ENCODE data around the gene NTRK2. TPM values are rescaled to one million over a fixed set of nuclear protein-coding genes. Genes with fewer than 3 reads are reported as not detected.

The NTRK2 gene
- polyA plus RNA-seq, 1 experiment: 2.0 TPM

DNA sequence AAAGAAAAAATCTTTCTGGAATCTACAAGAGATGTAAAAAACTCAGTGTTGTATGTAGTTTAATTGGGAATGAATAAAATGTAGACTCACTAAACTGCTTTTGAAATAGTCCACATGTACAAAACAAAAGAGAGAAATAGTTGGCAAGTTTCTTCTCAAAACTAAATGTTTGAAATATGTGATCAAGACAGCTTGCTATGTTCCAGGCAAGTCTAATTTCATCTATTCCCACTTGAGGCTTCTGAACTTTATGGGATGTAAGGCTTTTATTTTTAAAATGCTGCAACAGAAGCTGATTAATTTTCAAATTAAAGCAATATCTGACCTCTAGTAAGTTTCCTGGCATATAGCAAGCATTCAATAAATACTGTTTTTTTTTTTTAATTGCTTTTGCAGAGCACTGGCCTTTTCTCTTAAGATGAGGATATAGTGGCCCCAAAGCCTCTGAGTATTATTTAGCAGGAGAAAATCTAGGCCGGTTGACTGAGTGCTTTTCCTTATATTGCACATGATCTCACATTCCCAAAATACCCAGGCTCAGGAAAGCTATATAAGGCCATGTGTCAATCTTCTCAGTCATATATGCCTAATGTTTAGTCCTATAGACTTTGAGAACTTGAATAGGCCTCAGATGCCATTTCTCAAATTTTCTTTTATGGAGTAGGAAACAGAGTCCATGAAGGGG lies 183.2 kb downstream of the NTRK2 start:
- Histone ChIP-seq H3K27me3 (ENCODE audit: control insufficient read depth, insufficient read depth, low read length) (no peaks in the 10 kb centered on the region), H3K4me3 (ENCODE audit: low read depth, low read length) (no peak overlapping the region), H3K36me3 (ENCODE audit: control insufficient read depth, insufficient read depth, low read length) (no peaks in the 10 kb centered on the region)
- DNase-seq (ENCODE audit: low read depth): no peak
- POLR2A ChIA-PET: no interaction called here
- TF ChIP-seq, protein P1, sequence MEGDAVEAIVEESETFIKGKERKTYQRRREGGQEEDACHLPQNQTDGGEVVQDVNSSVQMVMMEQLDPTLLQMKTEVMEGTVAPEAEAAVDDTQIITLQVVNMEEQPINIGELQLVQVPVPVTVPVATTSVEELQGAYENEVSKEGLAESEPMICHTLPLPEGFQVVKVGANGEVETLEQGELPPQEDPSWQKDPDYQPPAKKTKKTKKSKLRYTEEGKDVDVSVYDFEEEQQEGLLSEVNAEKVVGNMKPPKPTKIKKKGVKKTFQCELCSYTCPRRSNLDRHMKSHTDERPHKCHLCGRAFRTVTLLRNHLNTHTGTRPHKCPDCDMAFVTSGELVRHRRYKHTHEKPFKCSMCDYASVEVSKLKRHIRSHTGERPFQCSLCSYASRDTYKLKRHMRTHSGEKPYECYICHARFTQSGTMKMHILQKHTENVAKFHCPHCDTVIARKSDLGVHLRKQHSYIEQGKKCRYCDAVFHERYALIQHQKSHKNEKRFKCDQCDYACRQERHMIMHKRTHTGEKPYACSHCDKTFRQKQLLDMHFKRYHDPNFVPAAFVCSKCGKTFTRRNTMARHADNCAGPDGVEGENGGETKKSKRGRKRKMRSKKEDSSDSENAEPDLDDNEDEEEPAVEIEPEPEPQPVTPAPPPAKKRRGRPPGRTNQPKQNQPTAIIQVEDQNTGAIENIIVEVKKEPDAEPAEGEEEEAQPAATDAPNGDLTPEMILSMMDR (IDR thresholded peaks at IDR 0.05; ENCODE audit: insufficient read depth, low read depth, low read length): no peak
- CTCF ChIA-PET: no interaction called here

DNA sequence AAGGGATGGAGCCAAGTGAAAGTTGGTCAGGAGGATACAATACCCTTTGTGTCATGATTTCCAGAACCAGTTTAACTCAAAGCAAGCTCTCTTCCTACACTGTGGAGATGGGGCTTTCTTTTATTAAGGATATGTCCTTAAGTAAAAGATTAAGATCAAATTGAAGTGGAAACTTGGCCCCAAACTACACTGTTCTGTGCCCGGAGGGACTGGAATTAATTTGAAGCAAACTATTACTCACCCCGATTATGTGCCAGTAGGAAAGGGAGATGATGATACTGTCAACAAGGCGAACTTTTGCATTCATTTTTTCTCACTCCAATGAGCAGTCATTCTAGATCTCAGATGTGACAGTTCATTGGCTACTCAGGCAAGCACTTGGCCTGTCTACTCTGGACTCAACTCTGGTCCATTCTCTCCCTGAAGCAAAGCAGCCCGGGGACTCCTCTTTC lies 186.7 kb downstream of the NTRK2 start:
- DNase-seq (ENCODE audit: low read depth): peak; percentile 66
- POLR2A ChIA-PET: no interaction called here
- no peak overlapping the region for H3K4me3 ChIP-seq (ENCODE audit: low read depth, low read length)
- H3K36me3 ChIP-seq (ENCODE audit: control insufficient read depth, insufficient read depth, low read length): no peaks in the 10 kb centered on the region
- TF ChIP-seq, protein P1 (IDR thresholded peaks at IDR 0.05; ENCODE audit: insufficient read depth, low read depth, low read length): no peak
- CTCF ChIA-PET: interaction anchor here (0.6 to 1.3 kb wide), 3 partner anchors 14 to 230 kb away, joined by 3 to 4 read pairs (median 3); no protein-coding TSS in a partner anchor
- H3K27me3 ChIP-seq (ENCODE audit: control insufficient read depth, insufficient read depth, low read length): no peaks in the 10 kb centered on the region

DNA sequence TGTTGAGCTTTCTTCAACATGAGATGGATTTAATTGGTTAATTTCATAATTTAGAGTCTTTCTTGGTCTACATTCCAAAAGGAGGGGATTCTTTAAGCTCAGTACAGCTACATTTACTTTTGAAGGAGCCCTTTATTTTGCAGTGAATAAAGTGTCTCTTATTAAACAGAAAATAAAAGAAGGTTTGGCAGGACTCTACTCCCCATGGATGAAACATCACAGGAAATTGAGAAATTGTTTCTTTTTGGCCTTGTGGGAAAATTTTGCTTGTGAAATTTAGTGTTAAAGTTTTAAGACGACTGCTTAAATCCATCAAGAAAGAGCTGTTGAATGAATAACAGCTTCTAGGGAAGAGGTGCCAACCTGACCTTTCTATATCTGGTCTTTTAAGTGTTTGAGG lies 187.7 kb downstream of the NTRK2 start:
- ChIA-PET CTCF (interaction anchor here (1.1 to 1.3 kb wide), 3 partner anchors 15 to 160 kb away, joined by 3 to 4 read pairs (median 3); no protein-coding TSS in a partner anchor), POLR2A (interaction anchor here (0.6 kb wide), 1 partner anchor 83 kb away, joined by 3 read pairs; no protein-coding TSS in a partner anchor)
- Histone ChIP-seq H3K27me3 (ENCODE audit: control insufficient read depth, insufficient read depth, low read length) (no peaks in the 10 kb centered on the region), H3K36me3 (ENCODE audit: control insufficient read depth, insufficient read depth, low read length) (no peaks in the 10 kb centered on the region), H3K4me3 (ENCODE audit: low read depth, low read length) (no peak overlapping the region)
- DNase-seq (ENCODE audit: low read depth): no peak
- TF ChIP-seq, protein P1 (IDR thresholded peaks at IDR 0.05; ENCODE audit: insufficient read depth, low read depth, low read length): no peak

DNA sequence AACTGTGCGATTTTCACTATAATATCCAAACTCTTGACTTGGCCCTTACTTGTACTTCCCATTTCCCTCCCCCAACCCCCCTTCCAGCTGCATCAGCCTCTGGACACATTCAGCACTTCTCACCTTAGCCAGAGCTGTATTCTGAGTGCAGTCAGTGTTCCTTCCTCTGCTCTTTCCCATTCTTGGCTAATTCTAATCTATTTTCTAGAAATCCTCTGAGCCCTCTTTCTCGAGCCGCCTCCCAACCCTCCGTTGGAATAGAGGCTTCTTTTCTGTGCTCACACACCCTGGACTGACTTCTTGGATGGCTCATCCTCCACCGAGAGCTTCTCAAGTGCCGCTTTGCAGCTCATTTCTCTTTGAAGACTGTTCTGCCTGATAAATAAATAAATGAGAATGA lies 188.8 kb downstream of the NTRK2 start:
- ChIA-PET CTCF (interaction anchor here (0.7 kb wide), 1 partner anchor 82 kb away, joined by 3 read pairs; no protein-coding TSS in a partner anchor), POLR2A (no interaction called here)
- no peak for DNase-seq (ENCODE audit: low read depth)
- TF ChIP-seq, protein P1 (IDR thresholded peaks at IDR 0.05; ENCODE audit: insufficient read depth, low read depth, low read length): no peak
- H3K4me3 ChIP-seq (ENCODE audit: low read depth, low read length): no peak overlapping the region
- H3K36me3 ChIP-seq (ENCODE audit: control insufficient read depth, insufficient read depth, low read length): no peaks in the 10 kb centered on the region
- no peaks in the 10 kb centered on the region for H3K27me3 ChIP-seq (ENCODE audit: control insufficient read depth, insufficient read depth, low read length)

DNA sequence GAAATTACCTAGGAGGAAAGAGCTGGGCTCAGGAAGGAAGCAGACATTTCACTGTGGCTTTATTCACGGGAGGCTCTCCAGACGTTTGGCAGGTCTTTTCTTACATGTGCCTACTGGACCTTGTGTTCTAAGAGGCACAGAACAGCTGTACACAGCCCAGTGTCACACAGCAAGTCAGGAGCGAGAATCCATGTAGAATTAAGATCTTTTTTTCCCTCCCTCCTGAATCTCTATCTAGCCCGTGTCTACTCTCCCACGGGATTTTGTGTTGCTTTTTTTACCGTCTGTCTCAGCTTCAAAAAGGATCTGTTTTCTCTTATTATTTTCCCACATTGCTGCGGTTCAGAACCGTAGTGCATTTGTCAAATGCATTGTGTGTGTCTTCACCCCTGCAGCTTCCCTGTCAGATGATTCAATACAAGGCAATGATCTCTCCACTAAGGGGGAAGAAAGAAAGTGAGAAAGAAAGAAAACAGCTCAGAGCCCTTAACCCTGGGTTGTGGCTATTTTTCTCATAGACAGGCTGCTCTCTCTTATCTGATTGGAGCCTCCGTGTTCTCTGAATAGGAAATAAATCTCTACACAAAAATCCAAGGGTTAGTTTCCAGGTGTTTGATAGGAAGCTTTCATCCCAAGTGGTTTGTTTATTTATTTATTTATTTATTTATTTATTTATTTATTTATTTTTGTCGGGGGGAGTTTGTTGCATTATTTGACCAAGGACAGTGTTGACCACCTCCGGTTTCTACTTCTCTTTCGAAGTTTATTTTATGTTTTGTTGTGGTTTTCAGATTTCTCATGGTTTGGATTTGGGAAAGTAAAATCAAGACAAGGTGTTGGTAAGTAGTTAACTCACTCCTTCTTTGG lies 191.0 kb downstream of the NTRK2 start:
- no peaks in the 10 kb centered on the region for H3K36me3 ChIP-seq (ENCODE audit: control insufficient read depth, insufficient read depth, low read length)
- TF ChIP-seq, protein P1 (IDR thresholded peaks at IDR 0.05; ENCODE audit: insufficient read depth, low read depth, low read length): no peak
- ChIA-PET POLR2A (no interaction called here), CTCF (interaction anchor here (0.6 kb wide), 1 partner anchor 20 kb away, joined by 3 read pairs; no protein-coding TSS in a partner anchor)
- DNase-seq (ENCODE audit: low read depth): no peak
- no peak overlapping the region for H3K4me3 ChIP-seq (ENCODE audit: low read depth, low read length)
- H3K27me3 ChIP-seq (ENCODE audit: control insufficient read depth, insufficient read depth, low read length): no peaks in the 10 kb centered on the region
